ENCODE data around the gene OVOL3.

DNA sequence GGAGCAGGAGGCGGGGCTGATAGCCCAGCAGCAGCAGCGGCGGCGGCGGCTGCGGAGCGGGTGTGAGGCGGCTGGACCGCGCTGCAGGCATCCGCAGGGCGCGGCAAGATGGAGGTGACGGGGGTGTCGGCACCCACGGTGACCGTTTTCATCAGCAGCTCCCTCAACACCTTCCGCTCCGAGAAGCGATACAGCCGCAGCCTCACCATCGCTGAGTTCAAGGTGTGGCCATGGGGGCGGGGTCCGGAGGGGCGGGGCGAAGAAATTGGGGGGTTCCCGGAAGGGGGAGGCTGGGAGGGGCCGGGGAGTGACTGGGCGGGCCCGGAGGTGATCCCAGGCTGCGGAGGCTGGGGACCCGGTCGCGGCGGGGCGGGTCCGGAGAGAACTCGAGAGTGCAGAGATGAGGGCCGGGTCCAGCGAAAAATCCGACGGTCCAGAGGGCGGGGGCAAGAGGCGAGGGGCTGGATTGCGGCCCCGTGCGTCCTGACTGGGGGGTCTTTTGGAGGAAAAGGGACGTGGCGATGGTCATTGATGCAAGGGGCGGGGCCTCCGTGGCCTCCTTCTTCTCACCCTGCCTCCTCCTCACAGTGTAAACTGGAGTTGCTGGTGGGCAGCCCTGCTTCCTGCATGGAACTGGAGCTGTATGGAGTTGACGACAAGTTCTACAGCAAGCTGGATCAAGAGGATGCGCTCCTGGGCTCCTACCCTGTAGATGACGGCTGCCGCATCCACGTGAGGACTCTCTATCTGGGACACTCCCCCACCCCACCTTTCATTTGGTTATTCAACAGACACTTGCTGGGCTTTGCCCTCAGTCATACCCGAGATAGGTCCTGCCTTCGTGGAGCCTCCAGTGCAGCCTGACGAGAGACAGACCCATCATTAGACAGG is 4.8 kb downstream of the OVOL3 start, which contains the start of gene TBCB:
- TF ChIP-seq CTCF (conservative IDR thresholded peaks at IDR 0.05; ENCODE audit: low read length) (no peak), EZH2phosphoT487 (IDR thresholded peaks at IDR 0.05; ENCODE audit: borderline replicate concordance, low read depth, low read length) (no peak)

All from OCI-LY7 (cell line).